HG03103 (cell line): ENCODE results near the gene SLCO2B1.
"Not testable (repeated sequence)": the region's sequence is repeated elsewhere in the genome, so short reads cannot be mapped to it uniquely, and the experiment has no call there.

Source experiments
- ATAC-seq: cut with Tn5 transposase; IDR thresholded peaks from one replicate; pipeline ENCODE4 v1.9.1; 2021; ENCODE audit warnings: low read depth; ENCODE audit not compliant: unreplicated experiment

SLCO2B1 gene

GRCh38 chr11:75150879-75151278 is at the start of gene SLCO2B1:
SLCO2B1 (plus strand) TSS chr11:75151107; CDS start chr11:75151382, 275 bp downstream.
- no peak for ATAC-seq

DNA sequence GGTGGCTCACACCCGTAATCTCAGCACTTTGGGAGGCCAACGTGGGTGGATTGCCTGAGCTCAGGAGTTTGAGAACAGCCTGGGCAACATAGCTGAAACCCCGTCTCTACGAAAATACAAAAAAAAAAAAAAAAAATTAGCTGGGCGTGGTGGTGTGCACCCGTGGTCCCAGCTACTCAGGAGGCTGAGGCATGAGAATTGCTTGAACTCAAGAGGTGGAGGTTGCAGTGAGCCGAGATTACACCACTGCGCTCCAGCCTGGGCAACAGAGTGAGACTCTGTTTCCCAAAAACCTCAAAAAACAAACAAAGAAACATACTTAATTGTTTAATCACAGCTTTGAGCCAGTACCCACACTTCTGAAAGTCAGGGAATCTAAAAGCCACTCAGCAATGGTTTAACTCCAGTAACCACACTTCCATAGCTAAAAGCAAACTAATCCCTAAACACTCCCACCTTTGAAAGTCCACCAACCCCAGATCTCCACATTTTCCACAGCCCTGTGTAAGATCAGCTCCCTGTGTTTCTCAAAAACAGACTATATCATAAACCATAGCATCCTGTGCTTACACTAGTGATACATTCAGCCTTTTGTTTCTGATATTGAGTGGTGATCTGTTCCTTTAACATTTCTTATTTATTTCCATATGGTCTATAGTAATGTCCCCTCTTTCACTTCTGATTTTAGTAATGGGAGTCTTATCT is 49.3 kb upstream of the SLCO2B1 start:
- ATAC-seq = no peak

DNA sequence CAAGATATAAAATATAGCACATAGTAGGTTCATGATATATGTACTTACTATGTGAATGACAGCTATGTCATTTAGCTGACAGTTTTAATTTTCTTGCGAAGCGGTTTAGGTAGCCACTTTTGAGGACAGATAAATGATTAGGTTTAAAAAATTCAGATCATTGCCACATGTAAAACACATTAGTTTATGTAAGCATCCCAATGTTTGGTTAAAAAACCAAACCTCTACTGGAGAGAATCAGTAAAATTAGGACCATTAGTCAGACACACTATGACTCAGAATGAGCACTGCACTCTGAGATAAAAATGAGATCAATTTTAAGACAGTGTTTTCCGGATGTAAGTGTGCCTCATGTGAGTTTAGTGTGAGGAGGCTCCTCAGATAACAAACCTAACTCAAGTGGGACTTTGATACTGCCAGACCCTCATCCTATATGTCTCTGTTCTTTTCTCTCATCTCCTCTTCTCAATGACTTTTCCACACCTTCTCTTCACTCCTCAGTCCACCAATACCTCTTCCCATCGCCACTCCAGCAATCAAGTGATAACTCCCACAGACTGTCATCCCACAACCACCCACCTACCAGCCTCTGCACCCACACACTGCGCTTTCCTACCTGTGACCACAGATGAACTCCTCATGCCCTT is 47.4 kb upstream of the SLCO2B1 start:
- no peak for ATAC-seq

DNA sequence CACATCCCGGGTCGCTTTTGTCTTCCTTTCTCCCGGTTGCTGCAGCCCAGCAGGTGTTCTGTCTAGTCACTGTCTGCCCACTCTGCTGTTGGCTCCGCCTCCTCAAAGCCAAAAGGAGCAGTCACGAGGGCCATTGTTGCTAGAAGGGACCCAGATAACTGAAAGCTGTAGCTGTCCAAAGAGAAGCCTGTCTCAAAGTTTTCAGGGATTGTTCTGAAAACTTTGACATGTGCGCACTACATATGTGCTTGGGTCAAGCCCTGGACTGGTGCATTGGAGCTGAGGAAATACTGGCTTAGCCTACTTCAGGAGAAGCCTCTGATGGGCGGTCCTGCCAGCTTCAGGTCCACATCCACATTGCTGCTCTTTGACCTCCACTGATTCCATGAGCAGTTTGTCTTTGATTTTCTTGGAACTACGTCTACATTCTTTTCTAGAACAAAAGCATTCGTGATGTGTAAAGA is 45.4 kb upstream of the SLCO2B1 start:
- no peak for ATAC-seq

- not testable (repeated sequence) for ATAC-seq
Measured at GRCh38 chr11:75105967-75106681, 44.8 kb upstream of the SLCO2B1 start.

GRCh38 chr11:75107187-75107586 is 43.7 kb upstream of the SLCO2B1 start:
- no peak for ATAC-seq

DNA sequence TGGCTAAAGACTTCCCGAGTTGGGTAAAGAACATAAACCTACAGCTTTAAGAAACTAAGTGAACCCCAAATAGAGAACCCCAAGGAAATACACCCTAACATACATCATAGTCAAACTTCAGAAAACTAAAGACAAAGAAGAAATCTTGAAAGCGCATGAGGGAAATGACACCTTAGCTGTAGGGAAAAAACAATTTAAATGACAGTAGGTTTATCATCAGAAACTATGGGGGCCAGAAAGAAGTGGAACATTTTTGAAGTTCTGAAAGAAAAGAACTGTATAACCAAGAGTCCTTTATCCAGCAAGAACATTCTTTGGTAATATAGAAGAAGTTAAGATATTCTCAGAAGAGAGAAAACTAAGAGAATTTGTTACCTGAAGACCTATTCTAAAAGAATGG is 38.7 kb upstream of the SLCO2B1 start:
- no peak for ATAC-seq

- no peak for ATAC-seq
Measured at GRCh38 chr11:75113030-75113429, 37.9 kb upstream of the SLCO2B1 start.

GRCh38 chr11:75114465-75114864 is 36.4 kb upstream of the SLCO2B1 start:
- ATAC-seq = no peak

DNA sequence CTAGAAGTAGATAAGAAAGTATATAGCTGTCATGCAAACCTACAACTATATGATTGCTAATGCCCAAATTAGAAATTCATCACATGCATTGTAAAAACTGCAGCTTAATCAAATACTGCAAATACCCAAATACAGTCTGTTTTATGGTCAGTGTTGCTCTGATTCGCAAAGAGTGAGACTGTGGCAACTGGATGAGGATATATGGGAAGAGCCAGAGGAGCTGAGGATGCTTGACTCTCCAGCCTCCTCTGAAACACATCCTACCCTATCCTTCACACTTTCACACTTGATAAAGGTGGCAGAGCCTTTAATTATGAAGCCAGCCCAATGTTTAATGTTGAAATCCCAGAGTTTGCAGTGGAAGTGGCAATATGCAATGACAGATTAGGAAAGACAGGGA is 32.3 kb upstream of the SLCO2B1 start:
- no peak for ATAC-seq

DNA sequence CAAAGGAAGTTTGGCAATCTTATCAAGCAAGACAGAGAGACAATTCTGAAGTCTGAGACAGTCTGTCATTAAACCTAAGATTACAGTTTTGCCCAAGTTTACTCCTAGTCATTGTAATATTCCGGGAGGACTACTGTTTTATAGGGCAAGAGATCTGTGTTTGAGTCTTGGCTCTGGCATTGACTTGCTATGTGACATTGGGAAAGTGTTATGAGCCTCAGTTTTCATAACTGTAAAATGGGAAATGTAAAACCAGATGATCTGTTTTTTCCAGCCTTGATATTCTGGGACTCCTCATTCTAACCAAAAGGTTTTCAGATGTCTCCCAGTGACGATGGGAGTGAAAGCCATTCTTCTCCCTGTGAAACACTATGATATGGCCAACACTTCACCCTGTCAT is 24.3 kb upstream of the SLCO2B1 start:
- no peak for ATAC-seq

DNA sequence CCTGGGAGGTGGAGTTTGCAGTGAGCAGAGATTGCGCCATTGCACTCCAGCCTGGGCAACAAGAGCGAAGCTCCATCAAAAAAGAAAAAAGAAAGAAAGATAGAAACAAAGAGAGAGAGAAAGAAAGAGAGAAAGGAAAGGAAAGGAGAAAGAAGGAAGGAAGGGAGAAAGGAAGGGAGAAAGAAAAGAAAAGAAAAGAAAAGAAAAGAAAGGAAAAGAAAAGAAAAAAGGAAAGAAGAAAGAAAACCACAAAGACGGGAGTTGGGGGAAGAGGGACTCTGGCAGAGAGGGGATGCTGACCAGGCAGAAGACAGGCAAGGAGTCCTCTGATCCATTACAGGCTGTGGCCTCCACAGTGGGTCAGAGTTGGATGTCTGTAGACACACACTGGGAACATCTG is 18.8 kb upstream of the SLCO2B1 start:
- ATAC-seq = no peak

GRCh38 chr11:75133976-75134375 is 16.9 kb upstream of the SLCO2B1 start:
- ATAC-seq = no peak

GRCh38 chr11:75135021-75135650 is 15.8 kb upstream of the SLCO2B1 start:
- no peak for ATAC-seq

DNA sequence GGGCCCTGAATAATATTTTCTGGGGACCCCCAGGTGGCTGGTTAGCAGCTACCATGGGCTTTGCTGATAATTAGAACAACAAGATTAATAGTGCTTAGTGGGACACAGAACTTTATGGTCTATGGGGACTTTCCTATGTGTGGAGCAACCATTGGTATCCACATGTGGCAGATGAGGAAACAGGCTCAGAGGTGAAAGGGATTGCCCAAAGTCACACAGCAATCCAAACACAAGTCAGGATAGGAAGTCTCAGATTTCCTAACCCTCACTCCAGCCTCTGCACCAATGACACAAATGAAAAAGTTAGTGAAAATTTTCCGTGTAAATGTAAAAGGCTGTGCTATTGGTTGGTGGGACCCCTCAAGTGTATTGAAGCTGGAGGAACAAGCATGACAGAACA is 15.3 kb upstream of the SLCO2B1 start:
- ATAC-seq = no peak

- ATAC-seq = peak; percentile 59
Measured at GRCh38 chr11:75140269-75141138, 10.4 kb upstream of the SLCO2B1 start.

DNA sequence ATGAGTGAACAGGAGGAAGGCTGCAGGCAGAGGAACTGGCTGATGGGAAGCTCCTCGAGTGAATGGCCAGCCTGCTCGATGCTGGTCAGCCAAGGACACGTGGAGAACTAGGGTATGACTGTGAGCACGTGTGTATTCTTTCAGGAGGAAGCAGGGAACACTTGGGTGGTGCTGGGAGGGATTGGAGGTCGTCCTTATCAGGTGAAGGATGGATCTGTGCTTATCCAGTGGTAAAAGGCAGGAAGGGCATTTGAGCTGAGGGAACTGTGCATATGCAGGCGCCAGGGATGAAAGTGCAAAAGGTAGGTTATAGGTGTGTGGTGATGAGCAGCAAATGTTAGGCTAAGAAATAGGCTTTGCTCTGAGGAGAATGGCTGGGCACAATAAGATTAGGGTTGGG is 9.7 kb upstream of the SLCO2B1 start:
- no peak for ATAC-seq

- peak; percentile 56 for ATAC-seq
Measured at GRCh38 chr11:75142714-75143419, 8.0 kb upstream of the SLCO2B1 start.

- ATAC-seq = no peak
Measured at GRCh38 chr11:75143420-75143731, 7.5 kb upstream of the SLCO2B1 start.

- ATAC-seq = no peak
Measured at GRCh38 chr11:75144716-75145014, 6.2 kb upstream of the SLCO2B1 start.
